ENCODE results near the gene IQSEC3.
"Not testable (repeated sequence)": the region's sequence is repeated elsewhere in the genome, so short reads cannot be mapped to it uniquely, and the experiment has no call there.

The IQSEC3 gene

DNA sequence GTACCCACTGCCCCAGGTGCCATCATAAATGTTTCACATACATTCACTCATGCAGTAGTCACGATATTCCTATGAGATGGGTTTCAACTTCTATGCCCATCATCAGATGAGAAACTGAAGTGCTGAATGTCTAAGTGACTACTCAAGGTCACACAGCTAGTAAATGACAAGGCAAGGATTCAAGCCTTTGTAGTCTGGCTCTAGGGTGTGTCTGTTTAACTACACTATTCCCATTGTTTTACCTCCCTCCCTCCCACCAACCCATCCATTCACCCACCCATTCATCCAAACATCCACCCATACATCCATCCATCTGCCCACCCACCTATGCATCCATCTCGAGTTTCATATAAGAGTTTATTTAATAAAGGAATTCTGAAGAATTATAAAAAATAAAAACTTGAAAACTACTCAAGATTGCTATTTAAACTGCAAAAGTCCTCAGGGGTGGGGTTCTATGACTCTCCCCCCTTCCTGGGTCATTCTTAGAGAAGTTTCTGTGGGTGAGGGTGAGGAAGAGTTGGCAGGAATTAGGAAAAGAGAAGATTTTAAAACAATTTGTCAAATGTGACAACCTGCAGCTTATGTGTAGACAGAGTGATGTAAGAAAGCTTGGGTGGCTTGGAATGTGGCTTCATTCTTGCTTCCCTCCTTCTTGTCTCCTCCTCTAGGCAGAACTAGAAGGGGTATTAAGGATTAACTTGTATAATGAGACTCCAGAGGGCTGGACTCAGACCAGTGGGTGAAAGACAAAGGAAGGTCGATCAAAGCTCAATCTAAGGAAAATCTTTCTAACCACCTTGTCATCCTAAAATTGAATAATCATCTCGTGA, 13.4 kb upstream of the IQSEC3 start:
- not testable (repeated sequence) for DNase-seq (ENCODE audit: low read depth in 2 of 2)

DNA sequence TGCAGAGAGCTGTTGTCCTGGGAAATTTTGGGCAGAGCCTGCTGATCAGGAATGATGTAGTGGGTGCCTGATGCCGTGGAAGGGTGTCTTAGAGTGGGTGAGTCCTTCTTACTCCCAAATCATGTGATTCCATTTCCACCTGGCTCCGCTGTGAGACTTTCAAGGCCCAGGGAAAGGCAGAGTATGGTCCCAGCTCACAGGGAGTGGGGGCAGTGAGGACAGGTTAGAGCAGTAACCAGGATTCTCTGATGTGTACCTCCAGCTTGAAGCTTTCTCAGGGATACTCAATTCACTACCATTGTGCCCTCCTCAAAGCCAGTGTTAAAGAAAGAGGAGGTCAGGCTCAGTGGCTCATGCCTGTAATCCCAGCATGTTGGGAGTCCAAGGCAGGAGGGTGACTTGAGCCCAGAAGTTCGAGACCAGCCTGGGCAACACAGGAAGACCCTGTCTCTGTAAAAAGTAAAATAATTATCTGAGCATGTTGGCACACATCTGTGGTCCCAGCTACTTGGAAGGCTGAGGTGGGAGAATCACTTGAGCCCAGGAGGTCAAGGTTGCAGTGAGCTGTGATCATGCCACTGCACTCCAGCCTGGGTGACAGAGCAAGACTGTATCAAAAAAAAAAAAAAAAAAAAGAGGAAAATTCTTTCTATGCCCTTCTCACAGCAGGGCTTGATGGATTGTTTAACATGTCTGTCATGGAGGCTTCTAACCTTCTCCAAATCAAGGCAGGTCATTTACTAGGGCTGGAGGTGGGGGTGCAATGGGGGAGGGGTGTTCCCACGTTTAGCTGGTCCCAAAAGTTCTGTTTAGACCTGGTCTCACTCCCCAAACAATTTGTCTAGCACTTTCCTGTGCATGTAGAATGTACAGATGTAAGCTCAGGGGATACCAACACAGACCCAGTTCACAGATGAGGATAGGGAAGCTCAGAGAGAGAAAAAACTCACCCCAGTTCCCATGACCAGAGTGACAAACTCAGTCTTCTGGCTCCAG, 12.5 kb upstream of the IQSEC3 start:
- DNase-seq (ENCODE audit: low read depth in 2 of 2): no peak

DNA sequence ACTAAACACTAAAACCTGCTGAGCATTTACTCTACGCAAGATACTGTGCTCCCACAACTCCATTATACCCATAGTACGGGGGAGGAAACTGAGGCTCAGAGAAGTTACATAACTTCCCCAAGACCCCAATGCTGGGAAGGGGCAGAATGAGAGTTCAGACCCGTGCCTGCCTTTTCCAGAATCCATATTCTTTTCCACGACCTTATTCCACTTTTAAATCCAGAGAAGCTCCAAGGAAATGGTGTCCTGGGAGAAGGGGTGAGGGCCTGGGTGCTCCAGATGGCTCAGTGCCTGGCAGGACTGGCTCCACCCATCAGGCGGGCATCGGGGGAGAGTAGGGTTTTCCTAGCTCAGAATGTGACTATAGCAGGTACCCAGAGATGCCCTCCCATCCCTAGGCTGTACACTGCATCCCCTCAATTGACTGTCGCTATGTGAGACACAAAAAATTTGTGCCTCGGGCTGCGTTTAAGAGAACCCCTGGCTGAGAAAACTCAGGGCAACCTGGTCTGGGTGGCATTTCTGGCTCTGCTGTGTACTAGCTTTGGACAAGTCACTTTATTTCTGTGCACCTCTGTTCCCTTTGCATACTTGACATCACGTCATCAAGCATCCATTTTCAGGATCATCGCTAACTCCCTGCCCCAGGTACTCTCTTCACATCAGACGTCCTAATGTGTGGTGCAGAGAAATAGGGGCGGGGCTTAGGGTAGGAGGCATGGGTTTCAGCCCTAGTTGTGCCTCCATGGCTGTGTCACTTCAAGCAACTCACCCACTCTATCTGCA, 11.6 kb upstream of the IQSEC3 start:
- no peak for DNase-seq (ENCODE audit: low read depth in 2 of 2)

DNA sequence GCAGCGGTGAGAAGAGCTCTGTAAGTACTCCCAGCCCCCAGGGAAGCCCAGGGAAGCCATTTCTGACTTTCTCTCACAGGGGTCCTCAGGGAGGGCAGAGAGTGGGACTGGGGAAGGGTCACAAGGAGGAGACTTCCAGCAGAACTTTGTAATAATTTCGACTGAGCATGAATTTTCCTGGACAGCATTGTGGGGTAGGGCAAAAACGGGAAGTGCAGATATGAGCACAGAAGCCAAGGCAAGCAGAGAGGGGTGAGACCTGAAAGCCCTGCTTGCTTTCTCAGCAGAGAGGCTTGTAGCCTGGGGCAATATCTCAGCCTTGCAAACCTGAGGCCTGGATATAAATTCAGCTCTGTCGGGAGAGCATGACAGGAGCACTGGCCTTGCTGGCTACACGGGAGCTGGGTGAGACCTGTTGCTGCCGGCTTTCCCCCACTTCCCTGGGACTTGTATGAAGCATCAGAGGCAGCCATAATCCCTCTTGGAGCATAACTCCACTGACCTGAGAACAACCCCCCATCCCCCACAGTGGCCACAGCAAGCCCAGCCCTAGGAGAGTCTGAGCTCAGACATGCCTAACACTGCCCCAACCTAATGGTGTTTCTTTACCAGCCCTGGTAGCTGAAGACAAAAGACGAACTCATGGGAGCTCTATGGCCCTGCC, 9.8 kb upstream of the IQSEC3 start:
- no peak for DNase-seq (ENCODE audit: low read depth in 2 of 2)

DNA sequence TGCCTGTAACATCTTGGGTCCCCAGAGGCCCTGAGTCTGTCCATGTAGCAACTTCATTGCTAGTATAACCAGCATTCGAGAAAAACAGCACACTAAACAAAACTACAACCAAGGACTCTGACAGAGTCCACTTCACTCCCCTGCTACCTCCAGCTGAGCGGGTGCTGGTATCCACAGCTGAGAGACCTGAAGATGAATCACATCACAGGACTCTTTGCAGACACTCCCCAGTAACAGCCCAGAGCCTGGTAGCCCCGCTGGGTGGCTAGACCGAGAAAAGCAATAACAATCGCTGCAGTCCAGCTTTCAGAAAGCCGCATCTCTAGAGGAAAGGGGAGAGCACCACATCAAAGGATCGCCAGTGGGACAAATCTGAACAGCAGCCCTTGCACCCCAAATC, 9.0 kb upstream of the IQSEC3 start:
- DNase-seq (ENCODE audit: low read depth in 2 of 2): no peak

DNA sequence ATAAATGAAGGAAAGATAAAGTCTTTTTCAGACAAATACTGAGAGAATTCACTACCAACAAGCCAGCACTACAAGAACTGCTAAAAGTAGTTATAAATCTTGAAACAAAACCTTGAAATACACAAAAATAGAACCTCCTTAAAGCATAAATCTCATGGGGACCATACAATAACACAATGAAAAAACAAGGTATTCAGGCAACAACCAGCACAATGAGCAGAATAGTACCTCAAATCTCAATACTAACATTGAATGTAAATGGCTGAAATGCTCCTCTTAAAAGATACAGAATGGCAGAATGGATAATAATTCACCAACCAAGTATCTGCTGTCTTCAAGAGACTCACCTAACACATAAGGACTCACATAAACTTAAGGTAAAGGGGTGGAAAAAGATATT, 7.7 kb upstream of the IQSEC3 start:
- no peak for DNase-seq (ENCODE audit: low read depth in 2 of 2)

DNA sequence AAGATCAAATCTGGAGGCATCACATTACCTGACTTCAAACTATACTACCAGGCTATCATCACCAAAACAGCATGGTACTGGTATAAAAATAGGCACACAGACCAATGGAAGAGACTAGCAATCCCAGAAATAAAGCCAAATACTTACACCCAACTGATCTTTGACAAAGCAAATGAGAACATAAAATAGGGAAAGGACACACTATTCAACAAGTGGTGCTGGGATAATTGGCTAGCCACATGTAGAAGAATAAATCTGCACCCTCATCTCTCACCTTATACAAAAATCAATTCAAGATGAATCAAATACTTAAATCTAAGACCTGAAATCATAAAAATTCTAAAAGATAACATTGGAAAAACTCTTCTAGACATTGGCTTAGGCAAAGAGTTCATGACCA, 4.7 kb upstream of the IQSEC3 start:
- DNase-seq (ENCODE audit: low read depth in 2 of 2): not testable (repeated sequence)

DNA sequence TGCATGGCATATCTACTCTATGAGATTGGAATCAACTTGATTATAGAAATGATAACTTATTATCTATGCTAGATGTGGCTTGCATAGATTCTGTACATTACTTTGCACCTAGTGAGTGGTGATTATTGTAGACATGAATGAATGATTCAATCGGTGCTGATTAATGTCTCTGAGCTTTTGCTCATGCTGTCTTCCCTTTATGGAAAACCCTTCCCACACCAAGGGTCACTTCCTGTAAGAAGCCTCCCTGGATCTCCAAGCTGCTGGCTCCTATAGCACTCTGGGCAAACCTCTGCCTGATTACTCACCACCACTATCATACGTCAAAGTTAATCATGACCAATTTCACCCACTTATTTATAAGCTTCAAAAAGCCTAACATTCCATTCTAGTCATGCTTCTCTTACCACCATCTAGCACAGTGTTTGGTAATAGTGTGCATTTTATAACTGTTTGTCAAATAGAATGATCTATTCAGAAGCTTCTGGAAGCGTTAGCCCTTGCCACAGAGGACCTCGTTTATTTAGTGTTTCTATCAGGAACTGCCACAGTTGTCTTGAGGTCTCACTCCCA, 990 bp upstream of the IQSEC3 start:
- not testable (repeated sequence) for DNase-seq (ENCODE audit: low read depth in 2 of 2)

DNA sequence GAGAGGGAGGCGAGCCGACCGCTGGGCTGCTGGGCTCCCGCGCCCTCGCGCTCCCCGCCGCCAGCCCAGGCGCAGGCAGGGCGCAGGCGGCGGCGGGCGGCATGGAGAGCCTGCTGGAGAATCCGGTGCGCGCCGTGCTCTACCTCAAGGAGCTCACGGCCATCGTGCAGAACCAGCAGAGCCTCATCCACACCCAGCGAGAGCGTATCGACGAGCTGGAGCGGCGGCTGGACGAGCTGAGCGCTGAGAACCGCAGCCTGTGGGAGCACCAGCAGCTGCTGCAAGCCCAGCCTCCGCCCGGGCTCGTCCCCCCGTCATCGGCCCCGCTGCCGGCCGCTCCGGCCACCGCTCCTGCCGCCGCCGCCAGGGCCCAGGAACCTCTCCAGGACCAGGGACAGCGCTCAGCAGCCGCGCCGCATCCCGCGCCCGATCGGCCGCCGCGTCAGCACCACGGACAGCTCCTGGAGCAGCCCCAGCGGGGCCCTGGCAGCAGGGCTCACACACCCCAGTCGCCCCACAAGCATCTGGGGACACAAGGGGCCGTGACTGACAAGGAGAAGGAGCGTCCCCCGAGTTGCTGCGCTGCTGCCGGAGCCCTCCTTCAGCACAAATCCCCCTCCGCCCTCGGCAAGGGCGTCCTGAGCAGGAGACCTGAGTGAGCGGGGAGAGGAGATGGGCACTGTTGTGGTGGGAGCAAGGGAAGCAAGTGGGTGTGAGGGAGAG, 376 bp downstream of the IQSEC3 start:
- not testable (repeated sequence) for DNase-seq (ENCODE audit: low read depth in 2 of 2)

DNA sequence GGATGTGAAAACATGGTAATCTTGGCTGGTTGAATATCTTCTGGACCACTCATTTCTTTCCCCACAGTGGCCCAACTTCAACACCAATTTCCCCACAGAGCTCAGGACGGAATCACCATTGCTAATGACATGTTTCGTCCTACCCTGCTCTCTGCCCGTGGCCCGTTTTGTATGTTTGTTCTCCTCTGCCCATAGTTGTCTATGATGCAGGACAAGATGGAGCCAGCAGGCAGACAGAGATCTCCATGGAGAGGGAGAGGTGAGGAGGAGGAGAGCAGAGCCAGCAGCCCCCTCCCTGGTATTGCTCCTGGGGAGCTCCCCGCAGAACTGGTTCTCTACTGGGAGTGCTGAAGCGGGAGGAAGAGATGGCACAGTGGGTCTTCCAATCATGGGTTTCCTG, 3.1 kb downstream of the IQSEC3 start:
- DNase-seq (ENCODE audit: low read depth in 2 of 2): not testable (repeated sequence)

DNA sequence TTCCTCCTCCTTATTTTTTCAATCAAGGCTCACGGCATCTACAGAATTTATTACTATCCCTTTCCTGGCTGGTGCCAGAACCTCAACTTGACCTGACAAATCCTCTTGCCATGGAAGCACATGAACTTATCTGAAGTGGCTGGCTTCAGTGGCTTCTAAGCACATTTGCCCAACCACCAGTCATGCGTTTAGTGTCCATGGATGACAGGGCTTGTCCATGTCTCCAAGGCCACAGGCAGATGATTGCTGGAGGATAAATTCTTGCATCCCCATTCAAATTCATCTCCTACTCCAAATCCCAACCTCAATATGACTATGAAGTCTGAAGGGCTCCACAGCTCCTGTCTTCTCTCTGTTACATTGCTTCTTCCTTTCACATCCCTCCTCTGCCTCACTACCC, 4.0 kb downstream of the IQSEC3 start:
- not testable (repeated sequence) for DNase-seq (ENCODE audit: low read depth in 2 of 2)

DNA sequence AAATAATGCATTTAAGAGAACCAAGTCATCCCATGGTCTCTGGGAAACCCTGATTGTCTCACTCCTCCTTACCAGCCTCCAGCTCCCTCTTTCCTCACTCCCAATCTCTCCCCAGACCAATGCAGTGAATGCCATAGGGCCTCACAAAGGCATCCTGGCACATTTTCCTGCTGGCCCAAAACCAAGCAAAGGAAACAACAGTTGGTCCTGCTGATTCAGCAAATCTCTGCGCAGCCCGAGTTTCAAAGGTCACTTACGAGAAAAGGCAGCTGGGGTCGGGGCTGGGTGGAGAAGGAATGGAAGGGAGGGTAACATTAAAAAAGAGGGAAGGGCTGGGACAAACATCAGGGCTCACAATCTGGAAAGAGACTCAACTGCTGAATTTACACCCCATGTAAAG, 5.5 kb downstream of the IQSEC3 start:
- DNase-seq (ENCODE audit: low read depth in 2 of 2): not testable (repeated sequence)

DNA sequence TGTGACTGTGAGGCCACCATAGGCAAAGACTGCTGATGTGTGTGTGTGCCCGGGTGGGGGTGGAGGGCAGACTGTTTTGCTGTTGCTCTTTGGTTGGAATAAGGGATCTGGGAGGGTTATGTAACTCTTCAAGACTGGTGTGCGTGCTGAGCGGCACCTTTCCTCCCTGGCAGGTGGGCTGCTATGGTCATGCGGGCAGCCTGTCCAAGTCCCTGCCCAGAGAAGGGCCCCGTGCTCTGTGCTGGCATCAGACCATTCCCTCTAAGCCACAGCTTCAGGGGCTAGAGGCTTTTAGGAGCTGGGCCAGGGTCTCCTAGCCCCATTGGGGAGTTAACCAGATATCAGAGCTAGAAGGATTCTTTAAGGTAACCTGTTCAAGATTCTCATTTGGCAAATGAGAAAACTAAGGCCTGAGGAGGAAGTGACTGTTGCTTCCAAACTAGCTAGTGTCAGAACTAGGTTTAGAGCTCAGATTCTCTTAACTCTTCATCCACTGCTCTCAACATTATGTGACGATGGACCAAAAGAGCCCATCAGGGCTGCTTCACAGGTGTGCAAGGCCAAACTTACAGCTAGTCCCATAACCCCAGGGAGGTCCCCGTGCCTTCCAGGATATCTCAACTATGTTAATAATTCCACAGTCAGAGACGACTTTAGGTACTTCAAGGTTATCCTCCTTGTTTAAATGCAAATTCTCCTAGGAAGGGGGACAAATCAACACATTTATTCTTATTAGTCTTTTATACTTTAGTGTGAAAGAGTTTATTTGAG, 8.0 kb downstream of the IQSEC3 start:
- DNase-seq (ENCODE audit: low read depth in 2 of 2): not testable (repeated sequence)

DNA sequence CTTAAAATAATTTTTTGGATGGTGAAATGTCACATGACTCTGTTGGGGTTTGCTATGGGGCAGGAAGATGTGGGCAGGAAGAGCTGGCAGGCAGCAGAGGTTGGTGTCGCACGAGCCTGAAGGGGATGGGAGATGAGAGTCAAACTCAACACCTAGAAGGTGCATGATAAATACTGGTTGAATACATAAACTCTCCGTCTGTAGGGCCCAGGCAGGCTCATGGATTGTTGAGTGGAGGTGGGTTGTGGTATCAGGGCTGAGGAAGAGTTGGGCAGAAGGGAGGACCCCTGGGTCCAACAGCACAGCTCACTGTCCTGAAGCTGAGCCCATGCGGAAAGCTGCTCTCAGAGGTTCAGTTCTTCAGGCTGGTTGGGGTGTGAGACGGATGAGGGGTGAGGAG, 9.0 kb downstream of the IQSEC3 start:
- DNase-seq (ENCODE audit: low read depth in 2 of 2): not testable (repeated sequence)

DNA sequence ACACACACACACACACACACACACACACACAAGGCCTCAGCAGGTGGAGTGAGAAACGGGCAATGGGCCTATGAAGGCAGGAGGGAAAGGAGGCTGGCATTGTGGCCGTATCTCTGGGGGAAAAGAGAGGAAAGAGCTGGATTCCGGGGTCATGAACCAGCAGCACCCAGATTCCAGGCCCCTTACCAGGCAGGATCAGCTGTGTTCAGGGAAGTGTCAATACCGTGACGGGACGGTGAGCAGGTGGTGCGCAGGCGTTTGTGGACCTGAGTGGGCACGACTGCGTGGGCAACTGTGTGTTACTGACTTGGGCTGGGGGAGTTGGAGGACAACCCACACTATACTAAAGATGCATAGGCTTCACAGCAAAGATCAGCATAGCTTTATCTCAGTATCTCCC, 9.5 kb downstream of the IQSEC3 start:
- DNase-seq (ENCODE audit: low read depth in 2 of 2): not testable (repeated sequence)

DNA sequence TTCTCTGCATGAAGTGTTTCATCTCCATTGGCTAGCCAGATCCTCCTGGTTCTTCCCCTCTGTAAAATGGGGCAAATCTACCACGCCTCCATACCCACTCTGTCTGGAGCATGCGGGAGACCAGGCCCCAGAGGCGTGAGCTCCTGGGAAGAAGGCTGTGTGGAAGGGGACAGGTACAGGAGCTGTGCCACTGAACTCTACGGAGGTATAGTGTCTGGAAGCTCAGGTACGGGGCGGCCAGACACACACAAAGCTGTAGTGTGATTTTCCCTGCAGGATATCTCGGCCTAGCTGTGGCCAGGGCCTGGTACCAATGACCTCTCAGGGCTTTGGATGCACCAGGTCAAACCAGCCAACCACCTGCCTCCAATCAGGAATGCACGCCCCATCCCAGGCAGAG, 10.0 kb downstream of the IQSEC3 start:
- DNase-seq (ENCODE audit: low read depth in 2 of 2): not testable (repeated sequence)

DNA sequence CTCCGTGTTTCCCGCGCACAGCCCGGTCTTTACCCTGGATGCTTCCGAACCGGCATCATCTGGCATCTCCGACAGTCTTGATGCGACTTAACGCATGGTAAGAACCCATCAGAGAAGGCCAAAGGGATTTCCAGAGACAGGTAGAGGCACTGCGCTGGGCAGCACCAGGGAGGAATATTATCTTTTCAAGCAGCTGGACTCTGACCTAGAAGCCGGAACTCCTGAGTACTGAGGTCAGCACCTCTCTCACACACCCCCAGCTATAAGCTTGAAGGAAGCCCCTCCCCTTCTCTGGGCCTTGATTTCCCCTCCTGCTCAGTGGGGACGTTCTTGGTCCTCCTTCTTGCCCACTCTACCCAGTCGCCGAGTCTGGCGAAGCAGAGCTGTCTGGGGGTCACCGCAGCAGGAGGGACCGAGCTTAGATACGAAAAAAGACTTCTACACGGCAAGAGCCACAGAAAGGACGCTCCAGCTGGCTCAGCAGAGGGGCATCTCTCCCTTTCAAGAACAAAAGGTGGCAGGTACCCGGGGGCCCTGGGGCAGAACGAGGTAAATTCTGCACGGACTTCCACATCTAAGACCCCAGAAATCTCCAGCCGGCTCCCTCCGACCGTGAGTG, 10.6 kb downstream of the IQSEC3 start:
- DNase-seq (ENCODE audit: low read depth in 2 of 2): not testable (repeated sequence)

DNA sequence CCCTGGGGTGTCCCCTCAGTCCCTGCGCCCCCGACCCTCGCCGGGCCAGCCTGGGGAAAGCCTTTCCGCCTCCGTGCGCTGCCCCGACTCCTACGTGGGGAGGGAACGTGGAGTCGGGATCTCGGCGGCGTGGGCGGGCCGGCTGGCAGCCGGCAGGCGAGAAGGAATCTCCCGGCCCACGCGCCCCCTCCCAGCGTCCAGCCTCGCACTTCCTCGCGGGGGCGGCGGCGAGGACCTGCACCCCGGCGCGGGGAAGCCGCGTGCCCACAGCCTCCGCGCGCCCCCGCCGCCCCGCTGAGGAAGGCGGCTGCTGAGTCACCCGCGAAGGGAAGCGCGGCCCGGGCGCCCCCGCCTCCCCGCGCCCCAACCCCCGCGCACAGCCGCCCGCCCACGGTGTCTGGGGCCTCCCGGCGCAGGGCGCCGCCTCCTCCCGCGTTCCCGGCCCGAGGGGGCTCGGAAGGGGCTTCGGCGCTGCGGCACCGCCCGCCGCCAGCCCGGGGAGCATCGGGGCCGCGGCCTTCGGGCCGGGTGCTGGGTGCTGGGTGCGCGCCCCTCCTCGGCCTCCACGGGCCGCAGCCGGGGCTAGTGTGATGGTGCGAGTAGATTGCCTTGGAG, 11.3 kb downstream of the IQSEC3 start:
- not testable (repeated sequence) for DNase-seq (ENCODE audit: low read depth in 2 of 2)
